ENCODE measurements around the gene MRPL55. TPM values are rescaled to one million over a fixed set of nuclear protein-coding genes. Genes with fewer than 3 reads are reported as not detected.

MRPL55 gene
- polyA plus RNA-seq, 1 donor (not counting 4 experiments of a cell fraction or from before 2014, with no cell fraction given): 28.4 TPM

DNA sequence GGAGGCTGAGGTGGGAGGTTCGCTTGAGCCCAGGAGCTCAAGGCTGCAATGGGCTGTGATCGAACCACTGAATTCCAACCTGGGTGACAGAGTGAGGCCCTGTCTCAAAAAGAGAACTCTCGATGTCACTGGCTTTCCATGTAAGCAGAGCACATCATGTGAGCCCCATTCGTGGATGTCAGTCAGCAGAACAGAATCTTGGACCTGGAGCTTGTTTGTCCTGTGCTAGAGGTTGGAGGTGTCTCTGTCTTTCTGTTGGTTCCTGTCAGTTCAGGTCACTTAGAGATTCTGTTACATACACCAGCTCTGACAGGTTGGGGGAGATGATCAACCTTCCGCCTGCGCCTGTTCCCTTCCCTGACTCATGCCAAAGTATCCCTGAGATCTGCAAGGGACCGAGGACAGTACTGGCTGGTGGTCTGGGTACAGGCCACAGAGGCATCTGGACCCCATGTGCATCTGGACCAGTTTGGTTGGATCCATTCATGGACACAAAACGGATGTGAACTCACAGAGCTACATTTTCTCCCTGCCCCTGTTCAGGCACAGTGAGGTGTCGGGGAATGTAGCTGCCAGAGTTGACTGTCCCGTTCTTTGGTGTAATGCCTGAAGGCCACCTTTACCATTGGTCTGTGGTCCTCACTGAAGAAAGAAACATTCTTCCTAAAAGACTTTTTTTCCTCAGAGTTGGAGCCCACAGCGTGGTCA, 16.6 kb downstream of the MRPL55 start:
- Histone ChIP-seq H4K20me1 (ENCODE audit: control insufficient read depth, extremely low read depth, insufficient read depth, low read length) (peaks cover 92% of the 10 kb centered on the region), H3K4me3 (ENCODE audit: control insufficient read depth in 2 of 3, extremely low read depth in 1 of 3, insufficient read depth in 2 of 3, low read depth in 1 of 3, low read length in 3 of 3) (no peak overlapping the region), H3K9me1 (ENCODE audit: control insufficient read depth, extremely low read depth, insufficient read depth, low read length) (peaks cover 11% of the 10 kb centered on the region), H3K79me2 (ENCODE audit: control insufficient read depth, insufficient read depth, low read length) (peaks cover 100% of the 10 kb centered on the region), H3K4me2 (ENCODE audit: control insufficient read depth, extremely low read depth, insufficient read depth, low read depth, low read length) (peak overlapping the region; percentile 31), H3K27me3 (ENCODE audit: control insufficient read depth, extremely low read depth, insufficient read depth, low read length) (no peaks in the 10 kb centered on the region), H3K36me3 (ENCODE audit: control insufficient read depth in 2 of 2, extremely low read depth in 1 of 2, insufficient read depth in 2 of 2, low read length in 2 of 2) (peaks cover 20 to 54% of the 10 kb centered on the region in 2 experiments), H2AFZ (ENCODE audit: control insufficient read depth, low read length) (no peak overlapping the region), H3K4me1 (ENCODE audit: control insufficient read depth, extremely low read depth, insufficient read depth, low read length) (peaks cover 52% of the 10 kb centered on the region), H3K9me3 (ENCODE audit: control insufficient read depth, low read depth, low read length) (peaks cover 5% of the 10 kb centered on the region), H3K27ac (ENCODE audit: control insufficient read depth, insufficient read depth, low read length) (no peak overlapping the region), H3K9ac (ENCODE audit: control insufficient read depth, extremely low read depth, insufficient read depth, low read length) (no peak overlapping the region)
- dilution Hi-C loops (cut with MboI; ENCODE audit: extremely low pct_ligation_motif_present, low sequenced_read_pairs): no loop called here
- no peak for FAIRE-seq
- TF ChIP-seq CTCF (optimal IDR thresholded peaks at IDR 0.05 in 1 of 3, IDR thresholded peaks at IDR 0.05 in 1 of 3, conservative IDR thresholded peaks at IDR 0.05 in 1 of 3; ENCODE audit: extremely low read depth in 1 of 3, insufficient read depth in 2 of 3, low read length in 3 of 3) (no peak), EZH2 (IDR thresholded peaks at IDR 0.05; ENCODE audit: low read length) (no peak)
- no peak for DNase-seq (ENCODE audit: low read depth, low spot score)

GRCh38 chr1:228091084-228091483, 18.0 kb downstream of the MRPL55 start:
- Histone ChIP-seq H3K27ac (ENCODE audit: control insufficient read depth, insufficient read depth, low read length) (no peak overlapping the region), H3K27me3 (ENCODE audit: control insufficient read depth, extremely low read depth, insufficient read depth, low read length) (no peaks in the 10 kb centered on the region), H3K79me2 (ENCODE audit: control insufficient read depth, insufficient read depth, low read length) (peaks cover 100% of the 10 kb centered on the region), H3K9me3 (ENCODE audit: control insufficient read depth, low read depth, low read length) (peaks cover 5% of the 10 kb centered on the region), H4K20me1 (ENCODE audit: control insufficient read depth, extremely low read depth, insufficient read depth, low read length) (peaks cover 91% of the 10 kb centered on the region), H3K9ac (ENCODE audit: control insufficient read depth, extremely low read depth, insufficient read depth, low read length) (peak overlapping the region; percentile 18), H3K4me2 (ENCODE audit: control insufficient read depth, extremely low read depth, insufficient read depth, low read depth, low read length) (no peak overlapping the region), H3K4me3 (ENCODE audit: control insufficient read depth in 2 of 3, extremely low read depth in 1 of 3, insufficient read depth in 2 of 3, low read depth in 1 of 3, low read length in 3 of 3) (no peak overlapping the region), H3K4me1 (ENCODE audit: control insufficient read depth, extremely low read depth, insufficient read depth, low read length) (peaks cover 64% of the 10 kb centered on the region), H3K36me3 (ENCODE audit: control insufficient read depth in 2 of 2, extremely low read depth in 1 of 2, insufficient read depth in 2 of 2, low read length in 2 of 2) (peaks cover 15 to 47% of the 10 kb centered on the region in 2 experiments), H3K9me1 (ENCODE audit: control insufficient read depth, extremely low read depth, insufficient read depth, low read length) (peaks cover 11% of the 10 kb centered on the region), H2AFZ (ENCODE audit: control insufficient read depth, low read length) (no peak overlapping the region)
- FAIRE-seq: no peak
- TF ChIP-seq CTCF (optimal IDR thresholded peaks at IDR 0.05 in 1 of 3, IDR thresholded peaks at IDR 0.05 in 1 of 3, conservative IDR thresholded peaks at IDR 0.05 in 1 of 3; ENCODE audit: extremely low read depth in 1 of 3, insufficient read depth in 2 of 3, low read length in 3 of 3) (no peak), EZH2 (IDR thresholded peaks at IDR 0.05; ENCODE audit: low read length) (no peak)
- no peak for DNase-seq (ENCODE audit: low read depth, low spot score)
- dilution Hi-C loops (cut with MboI; ENCODE audit: extremely low pct_ligation_motif_present, low sequenced_read_pairs): no loop called here

Data from keratinocyte (primary cell).